B cell (primary cell): ENCODE measurements around the gene PRSS53. TPM values are rescaled to one million over a fixed set of nuclear protein-coding genes. Genes with fewer than 3 reads are reported as not detected.

ENCODE experiments used
- ATAC-seq: fragments of 200-7000 bp; cut with Tn5 transposase; one replicate; pipeline ENCODE4 v1.10.0; 2021; ENCODE audit warnings: low read depth, mild to moderate bottlenecking, moderate number of reproducible peaks, moderate library complexity
- CTCF ChIA-PET: fragments of 350-600 bp; sonication (Branson Sonifier 250); formaldehyde crosslinking; loops from one replicate; lab custom pipeline; 2021; ENCODE audit warnings: antibody characterized with exemption, inconsistent platforms; lab: Charles Lee
- POLR2A ChIA-PET: fragments of 350-600 bp; sonication (Branson Sonifier 250); formaldehyde crosslinking; loops from one replicate; lab custom pipeline; 2021; ENCODE audit warnings: antibody characterized with exemption; lab: Charles Lee
- DNase-seq: peaks from one replicate; pipeline ENCODE4 v3.0.0; 2013
- H2AFZ ChIP-seq: 2 replicates; pipeline ENCODE4 v1.6.1; 2012; ENCODE audit warnings: mild to moderate bottlenecking, low read depth, low read length; ENCODE audit not compliant: insufficient read depth, poor library complexity, severe bottlenecking
- H3K27ac ChIP-seq, 2 donors: 1 replicate in 1 of 2; 2 replicates in 1 of 2; pipeline ENCODE4 v1.5.1; 2012 to 2013; ENCODE audit warnings: low read length in 2 of 2, mild to moderate bottlenecking in 2 of 2, moderate library complexity in 1 of 2
- H3K27me3 ChIP-seq, 4 experiments: fragments of 200-600 bp in 1 of 4; sonication (generic) in 1 of 4; replicated peaks in 1 of 4; 1 replicate in 2 of 4; 2 replicates in 2 of 4; pipeline versions ENCODE4 v1.6.1 to v1.7.0; 2013 to 2016; ENCODE audit warnings: low read length in 3 of 4, mild to moderate bottlenecking in 2 of 4, mixed read lengths in 1 of 4, moderate library complexity in 1 of 4; ENCODE audit not compliant: insufficient read depth in 4 of 4, control insufficient read depth in 3 of 4; ENCODE audit errors: control extremely low read depth in 1 of 4
- H3K36me3 ChIP-seq, 2 experiments: replicated peaks in 1 of 2; 1 replicate in 1 of 2; 2 replicates in 1 of 2; pipeline versions ENCODE4 v1.6.1 to v1.7.1; 2013; ENCODE audit warnings: low read length in 1 of 2; ENCODE audit not compliant: insufficient read depth in 2 of 2, control insufficient read depth in 1 of 2; ENCODE audit errors: control extremely low read depth in 1 of 2, extremely low read depth in 1 of 2
- H3K4me1 ChIP-seq, 2 donors: fragments of 200-600 bp in 1 of 2; sonication (generic) in 1 of 2; 1 replicate in 1 of 2; 2 replicates in 1 of 2; pipeline versions ENCODE4 v1.5.1 to v1.6.1; 2013 to 2017; ENCODE audit warnings: low read length in 2 of 2; ENCODE audit not compliant: control insufficient read depth in 2 of 2, insufficient read depth in 2 of 2
- H3K4me2 ChIP-seq: replicated peaks from 2 replicates; pipeline ENCODE3; 2012; ENCODE audit warnings: mild to moderate bottlenecking, low read depth, low read length; ENCODE audit not compliant: poor library complexity, severe bottlenecking
- H3K4me3 ChIP-seq, 5 experiments: fragments of 200-600 bp in 1 of 5; sonication (generic) in 1 of 5; 1 replicate in 3 of 5; 2 replicates in 2 of 5; pipeline versions ENCODE4 v1.5.1 to v1.7.0; 2011 to 2016; ENCODE audit warnings: low read length in 4 of 5, mild to moderate bottlenecking in 4 of 5, low read depth in 2 of 5, control low read depth in 1 of 5, moderate library complexity in 1 of 5; ENCODE audit not compliant: insufficient read depth in 1 of 5; ENCODE audit errors: control extremely low read depth in 1 of 5, extremely low read depth in 1 of 5
- H3K79me2 ChIP-seq: fragments of 200-600 bp; sonication (generic); one replicate; pipeline ENCODE4 v1.6.0; 2016; ENCODE audit warnings: low read length; ENCODE audit not compliant: control insufficient read depth, insufficient read depth
- H3K9ac ChIP-seq: fragments of 200-600 bp; sonication (generic); 2 replicates; pipeline ENCODE4 v1.6.1; 2017; ENCODE audit warnings: mild to moderate bottlenecking, low read length, moderate library complexity
- H3K9me3 ChIP-seq, 3 donors: one replicate each; pipeline versions ENCODE4 v1.6.1 to v1.7.1; 2013; ENCODE audit warnings: low read length in 2 of 3; ENCODE audit not compliant: control insufficient read depth in 2 of 3, insufficient read depth in 1 of 3; ENCODE audit errors: control extremely low read depth in 1 of 3
- H4K20me1 ChIP-seq: 2 replicates; pipeline ENCODE4 v1.6.0; 2012; ENCODE audit warnings: mild to moderate bottlenecking, low read length; ENCODE audit not compliant: insufficient read depth, control insufficient read depth, poor library complexity, severe bottlenecking
- H3K27ac Mint-ChIP-seq: one replicate; pipeline ENCODE4 v1.8.0; 2021; ENCODE audit warnings: mixed read lengths
- H3K27me3 Mint-ChIP-seq: one replicate; pipeline ENCODE4 v1.8.0; 2021; ENCODE audit warnings: mixed read lengths
- H3K4me1 Mint-ChIP-seq: one replicate; pipeline ENCODE4 v1.8.0; 2021; ENCODE audit warnings: mixed read lengths
- H3K4me3 Mint-ChIP-seq: one replicate; pipeline ENCODE4 v1.8.0; 2021; ENCODE audit warnings: mixed read lengths
- H3K9me3 Mint-ChIP-seq: one replicate; pipeline ENCODE4 v1.8.0; 2022; ENCODE audit warnings: mixed read lengths; ENCODE audit not compliant: insufficient read depth
- CTCF ChIP-seq: fragments of 200-600 bp; IDR thresholded peaks from one replicate; pipeline ENCODE4 v1.8.0; 2022; ENCODE audit warnings: antibody characterized with exemption, mild to moderate bottlenecking
- EZH2 ChIP-seq: IDR thresholded peaks from 2 replicates; pipeline ENCODE4 v1.6.1; 2012; ENCODE audit warnings: borderline replicate concordance, low read depth, mild to moderate bottlenecking, moderate library complexity, low read length; ENCODE audit not compliant: insufficient read depth, poor library complexity, severe bottlenecking
- WGBS: methylation state at CpG from one replicate; pipeline ENCODE4 v1.1.5; 2013; ENCODE audit warnings: missing lambda C conversion rate; ENCODE audit not compliant: insufficient coverage; 5-methylcytosine and 5-hydroxymethylcytosine counted together
- intact Hi-C: fragments of 100-400 bp; cut with micrococcal nuclease; formaldehyde crosslinking; loops from one replicate; pipeline ENCODE4 v1.10.0; 2022
- polyA plus RNA-seq: library from polyadenylated mRNA; depleted of rRNA; stranded (reverse); fragments of >200 nt; gene quantifications from 2 replicates; pipeline ENCODE4 v1.2.3, GENCODE V29; 2012
- total RNA-seq, 2 donors: library from RNA; stranded (reverse); fragments of 120-200 nt in 1 of 2; gene quantifications; 1 replicate in 1 of 2; 2 replicates in 1 of 2; pipeline versions ENCODE4 v1.2.3 to v1.2.4, GENCODE V29; 2013 to 2022

PRSS53 gene
- total and polyA plus RNA-seq, 2 donors (not counting 1 experiment from before 2014, with no cell fraction given) = 10.1 to 10.8 TPM

GRCh38 chr16:31112711-31113110 is 24.0 kb upstream of the PRSS53 start:
- Mint-ChIP-seq H3K4me3 (no peak overlapping the region), H3K27ac (no peak overlapping the region), H3K4me1 (peaks cover 17% of the 10 kb centered on the region), H3K9me3 (no peaks in the 10 kb centered on the region), H3K27me3 (no peaks in the 10 kb centered on the region)
- Histone ChIP-seq H3K79me2 (peaks cover 19% of the 10 kb centered on the region), H3K4me1 (peaks cover 7 to 17% of the 10 kb centered on the region in 2 donors), H3K36me3 (peaks cover 1 to 31% of the 10 kb centered on the region in 2 experiments), H3K27me3 (no peaks in the 10 kb centered on the region), H4K20me1 (peaks cover 5% of the 10 kb centered on the region), H3K4me2 (no peak overlapping the region), H2AFZ (no peak overlapping the region), H3K9me3 (no peaks in the 10 kb centered on the region), H3K4me3 (no peak overlapping the region), H3K9ac (no peak overlapping the region), H3K27ac (peak overlapping the region in 1 of 2 donors; percentile 23)
- ATAC-seq (no peak), DNase-seq (no peak)
- ChIA-PET CTCF (no interaction called here), POLR2A (interaction anchor here (0.6 kb wide), 2 partner anchors 185 to 189 kb away, joined by 4 read pairs; no protein-coding TSS in a partner anchor)
- intact Hi-C loops = no loop called here
- 100% methylated on average over 2 of the region's 2 CpGs for WGBS
- TF ChIP-seq CTCF (no peak), EZH2 (no peak)

GRCh38 chr16:31111881-31112466 is 23.2 kb upstream of the PRSS53 start:
- POLR2A ChIA-PET = no interaction called here
- Mint-ChIP-seq H3K27ac (no peak overlapping the region), H3K9me3 (no peaks in the 10 kb centered on the region), H3K4me3 (peak overlapping the region; percentile 8), H3K4me1 (peaks cover 19% of the 10 kb centered on the region), H3K27me3 (no peaks in the 10 kb centered on the region)
- Histone ChIP-seq H3K36me3 (peaks cover 1 to 31% of the 10 kb centered on the region in 2 experiments), H3K27me3 (no peaks in the 10 kb centered on the region), H3K9me3 (no peaks in the 10 kb centered on the region), H3K4me3 (no peak overlapping the region), H4K20me1 (peaks cover 5% of the 10 kb centered on the region), H3K27ac (no peak overlapping the region), H3K4me1 (peaks cover 7 to 19% of the 10 kb centered on the region in 2 donors), H3K4me2 (no peak overlapping the region), H2AFZ (no peak overlapping the region), H3K79me2 (peaks cover 18% of the 10 kb centered on the region), H3K9ac (no peak overlapping the region)
- ATAC-seq (no peak), DNase-seq (no peak)
- CTCF ChIA-PET = no interaction called here
- WGBS = 98% methylated on average over 23 of the region's 23 CpGs
- TF ChIP-seq EZH2 (no peak), CTCF (no peak)
- intact Hi-C loops = no loop called here
